Neural cell (in vitro differentiated cells): Measurements from ENCODE around the gene ARHGAP40. TPM values are rescaled to one million over a fixed set of nuclear protein-coding genes. Genes with fewer than 3 reads are reported as not detected.

Experiments
- H2AFZ ChIP-seq: fragments of 200-600, 300-800 bp; sonication (generic), shearing (Covaris generic); 2 replicates; pipeline ENCODE4 v1.6.0; 2014; ENCODE audit warnings: low read depth, mild to moderate bottlenecking, antibody characterized with exemption, low read length, moderate library complexity
- H3F3A ChIP-seq: fragments of 200-600 bp; shearing (Covaris generic); 2 replicates; pipeline ENCODE4 v1.6.1; 2016; ENCODE audit warnings: mild to moderate bottlenecking, moderate library complexity, mixed read lengths, antibody characterized with exemption, low read length; ENCODE audit not compliant: insufficient read depth, poor library complexity, severe bottlenecking
- H3K27ac ChIP-seq: fragments of 200-600, 300-800 bp; sonication (generic), shearing (Covaris generic); 2 replicates; pipeline ENCODE4 v1.5.1; 2014; ENCODE audit warnings: mild to moderate bottlenecking, low read length, moderate library complexity
- H3K27me3 ChIP-seq: fragments of 300-800, 200-600 bp; sonication (generic), shearing (Covaris generic); 2 replicates; pipeline ENCODE4 v1.6.0; 2014; ENCODE audit warnings: mild to moderate bottlenecking, low read depth, low read length, moderate library complexity; ENCODE audit not compliant: insufficient read depth
- H3K36me3 ChIP-seq: fragments of 300-800, 200-600 bp; sonication (generic), shearing (Covaris generic); 2 replicates; pipeline ENCODE4 v1.5.1; 2014; ENCODE audit warnings: mild to moderate bottlenecking, antibody characterized with exemption, low read length, moderate library complexity; ENCODE audit not compliant: insufficient read depth
- H3K4me2 ChIP-seq: fragments of 300-800, 200-600 bp; sonication (generic), shearing (Covaris generic); 2 replicates; pipeline ENCODE4 v1.6.0; 2014; ENCODE audit warnings: mild to moderate bottlenecking, low read length
- H3K4me3 ChIP-seq: fragments of 300-800, 200-600 bp; sonication (generic), shearing (Covaris generic); 2 replicates; pipeline ENCODE4 v1.5.1; 2014; ENCODE audit warnings: mild to moderate bottlenecking, low read length, moderate library complexity
- H3K79me2 ChIP-seq: fragments of 200-600 bp; shearing (Covaris generic); replicated peaks from 2 replicates; pipeline ENCODE4 v1.6.0; 2014; ENCODE audit warnings: mild to moderate bottlenecking, low read length, moderate library complexity; ENCODE audit not compliant: insufficient read depth
- H3K9ac ChIP-seq: fragments of 300-800, 200-600 bp; sonication (generic), shearing (Covaris generic); 2 replicates; pipeline ENCODE4 v1.6.1; 2016; ENCODE audit warnings: mild to moderate bottlenecking, low read length, mixed read lengths
- H3K9me2 ChIP-seq: fragments of 200-600 bp; shearing (Covaris generic); 2 replicates; pipeline ENCODE4 v1.6.1; 2016; ENCODE audit warnings: mild to moderate bottlenecking, low read length, mixed read lengths; ENCODE audit not compliant: insufficient read depth
- H3K9me3 ChIP-seq: fragments of 200-600, 300-800 bp; sonication (generic), shearing (Covaris generic); 2 replicates; pipeline ENCODE4 v1.6.1; 2016; ENCODE audit warnings: mild to moderate bottlenecking, mixed run types, low read length, moderate library complexity, mixed read lengths
- H4K20me1 ChIP-seq: fragments of 200-600 bp; shearing (Covaris generic); 2 replicates; pipeline ENCODE4 v1.6.1; 2016; ENCODE audit warnings: mild to moderate bottlenecking, mixed run types; ENCODE audit not compliant: insufficient read depth
- EP300 ChIP-seq: fragments of 450-650 bp; conservative IDR thresholded peaks from 2 replicates; pipeline ENCODE4 v1.6.1; 2014; ENCODE audit warnings: antibody characterized with exemption, mild to moderate bottlenecking, moderate library complexity; ENCODE audit not compliant: poor library complexity, severe bottlenecking
- EZH2 ChIP-seq: fragments of 200-600, 300-800 bp; shearing (Covaris generic), sonication (generic); IDR thresholded peaks from 2 replicates; pipeline ENCODE4 v1.6.1; 2014; ENCODE audit warnings: antibody characterized with exemption, low read length, borderline replicate concordance, mild to moderate bottlenecking; ENCODE audit not compliant: insufficient read depth, poor library complexity, severe bottlenecking
- MXI1 ChIP-seq: fragments of 450-650 bp; conservative IDR thresholded peaks from 2 replicates; pipeline ENCODE4 v1.6.1; 2014; ENCODE audit warnings: antibody characterized with exemption, mild to moderate bottlenecking; ENCODE audit not compliant: poor library complexity, severe bottlenecking
- POLR2AphosphoS5 ChIP-seq: IDR thresholded peaks from 2 replicates; pipeline ENCODE4 v1.6.1; 2012
- RAD21 ChIP-seq: fragments of 450-650 bp; conservative IDR thresholded peaks from 2 replicates; pipeline ENCODE4 v1.6.1; 2014; ENCODE audit warnings: antibody characterized with exemption, mild to moderate bottlenecking, moderate library complexity
- SMC3 ChIP-seq: fragments of 450-650 bp; conservative IDR thresholded peaks from 2 replicates; pipeline ENCODE4 v1.6.1; 2014; ENCODE audit warnings: antibody characterized with exemption, mild to moderate bottlenecking, moderate library complexity; ENCODE audit not compliant: poor library complexity
- TAF1 ChIP-seq: IDR thresholded peaks from 2 replicates; pipeline ENCODE4 v1.6.1; 2012; ENCODE audit warnings: low read depth
- polyA plus RNA-seq: library from polyadenylated mRNA; depleted of rRNA; stranded (reverse); fragments of >200 nt; gene quantifications from 2 replicates; pipeline ENCODE4 v1.2.3, GENCODE V29; 2014
- TF ChIP-seq, protein P1 (sequence below): fragments of 450-650 bp; IDR thresholded peaks from 2 replicates; pipeline ENCODE4 v1.5.1; 2014; ENCODE audit warnings: antibody characterized with exemption, mild to moderate bottlenecking, moderate library complexity; ENCODE audit not compliant: poor library complexity, severe bottlenecking
- TF ChIP-seq, protein P2 (sequence below): IDR thresholded peaks from 2 replicates; pipeline ENCODE4 v1.6.1; 2012; ENCODE audit warnings: borderline replicate concordance

ARHGAP40 gene
- polyA plus RNA-seq, 1 donor from 2014 or later, result 0.61 TPM

DNA sequence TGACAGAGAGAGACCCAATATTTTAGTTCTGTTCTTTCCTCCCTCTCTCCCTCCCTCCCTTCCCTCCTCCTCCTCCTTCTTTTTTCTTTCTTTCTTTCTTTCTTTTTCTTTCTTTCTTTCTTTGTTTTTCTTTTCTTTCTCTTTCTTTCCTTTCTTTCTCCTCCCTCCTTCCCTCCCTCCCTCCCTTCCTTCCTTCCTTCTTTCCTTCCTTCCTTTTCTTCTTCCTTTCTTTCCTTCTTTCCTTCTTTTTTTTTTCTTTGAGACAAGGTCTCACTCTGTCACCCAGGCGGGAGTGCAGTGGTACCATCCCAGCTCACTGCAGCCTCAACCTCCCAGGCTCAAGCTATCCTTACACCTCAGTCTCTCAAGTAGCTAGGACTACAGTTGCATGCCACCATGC is 28.4 kb downstream of the ARHGAP40 start:
- H3K9me3 ChIP-seq, result no peaks in the 10 kb centered on the region
- TF ChIP-seq POLR2AphosphoS5 (no peak), TAF1 (no peak), EZH2 (no peak), SMC3 (no peak), RAD21 (no peak)
- TF ChIP-seq, protein P1, sequence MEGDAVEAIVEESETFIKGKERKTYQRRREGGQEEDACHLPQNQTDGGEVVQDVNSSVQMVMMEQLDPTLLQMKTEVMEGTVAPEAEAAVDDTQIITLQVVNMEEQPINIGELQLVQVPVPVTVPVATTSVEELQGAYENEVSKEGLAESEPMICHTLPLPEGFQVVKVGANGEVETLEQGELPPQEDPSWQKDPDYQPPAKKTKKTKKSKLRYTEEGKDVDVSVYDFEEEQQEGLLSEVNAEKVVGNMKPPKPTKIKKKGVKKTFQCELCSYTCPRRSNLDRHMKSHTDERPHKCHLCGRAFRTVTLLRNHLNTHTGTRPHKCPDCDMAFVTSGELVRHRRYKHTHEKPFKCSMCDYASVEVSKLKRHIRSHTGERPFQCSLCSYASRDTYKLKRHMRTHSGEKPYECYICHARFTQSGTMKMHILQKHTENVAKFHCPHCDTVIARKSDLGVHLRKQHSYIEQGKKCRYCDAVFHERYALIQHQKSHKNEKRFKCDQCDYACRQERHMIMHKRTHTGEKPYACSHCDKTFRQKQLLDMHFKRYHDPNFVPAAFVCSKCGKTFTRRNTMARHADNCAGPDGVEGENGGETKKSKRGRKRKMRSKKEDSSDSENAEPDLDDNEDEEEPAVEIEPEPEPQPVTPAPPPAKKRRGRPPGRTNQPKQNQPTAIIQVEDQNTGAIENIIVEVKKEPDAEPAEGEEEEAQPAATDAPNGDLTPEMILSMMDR, result no peak
- no peak overlapping the region for H3K4me3 ChIP-seq
- H3K27ac ChIP-seq, result no peak overlapping the region
- no peak overlapping the region for H2AFZ ChIP-seq
- H3K9ac ChIP-seq, result no peak overlapping the region
- H3K27me3 ChIP-seq, result no peaks in the 10 kb centered on the region
- H3K9me2 ChIP-seq, result no peaks in the 10 kb centered on the region
- H3K36me3 ChIP-seq, result no peaks in the 10 kb centered on the region
- no peaks in the 10 kb centered on the region for H4K20me1 ChIP-seq
- no peaks in the 10 kb centered on the region for H3K79me2 ChIP-seq
- H3F3A ChIP-seq, result no peaks in the 10 kb centered on the region
- no peak overlapping the region for H3K4me2 ChIP-seq

DNA sequence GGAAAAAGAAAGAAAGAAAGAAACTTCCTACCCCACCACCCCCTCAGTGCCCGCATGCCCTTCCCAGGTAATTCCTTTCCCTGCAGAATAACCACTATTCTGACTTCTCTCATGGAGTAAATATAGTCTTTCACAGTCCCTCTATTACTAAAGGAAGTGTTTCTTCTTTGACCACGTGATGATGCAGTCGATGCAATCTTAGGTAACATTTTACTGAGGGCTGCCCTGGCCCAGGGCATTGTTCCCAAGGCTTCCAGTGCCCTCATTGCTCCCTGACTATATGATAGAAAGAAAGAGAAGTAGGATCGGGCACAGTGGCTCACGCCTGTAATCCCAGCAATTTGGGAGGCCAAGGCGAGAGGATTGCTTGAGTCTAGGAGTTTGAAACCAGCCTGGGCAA is 29.1 kb downstream of the ARHGAP40 start:
- no peak overlapping the region for H3K4me3 ChIP-seq
- H3K27me3 ChIP-seq, result no peaks in the 10 kb centered on the region
- no peaks in the 10 kb centered on the region for H3F3A ChIP-seq
- no peak for TF ChIP-seq POLR2AphosphoS5
- TF ChIP-seq SMC3, result no peak
- TF ChIP-seq MXI1, result no peak
- TF ChIP-seq, protein P1, result no peak
- TF ChIP-seq RAD21, result no peak
- no peak for TF ChIP-seq EP300
- TF ChIP-seq EZH2, result no peak
- TF ChIP-seq, protein P2, sequence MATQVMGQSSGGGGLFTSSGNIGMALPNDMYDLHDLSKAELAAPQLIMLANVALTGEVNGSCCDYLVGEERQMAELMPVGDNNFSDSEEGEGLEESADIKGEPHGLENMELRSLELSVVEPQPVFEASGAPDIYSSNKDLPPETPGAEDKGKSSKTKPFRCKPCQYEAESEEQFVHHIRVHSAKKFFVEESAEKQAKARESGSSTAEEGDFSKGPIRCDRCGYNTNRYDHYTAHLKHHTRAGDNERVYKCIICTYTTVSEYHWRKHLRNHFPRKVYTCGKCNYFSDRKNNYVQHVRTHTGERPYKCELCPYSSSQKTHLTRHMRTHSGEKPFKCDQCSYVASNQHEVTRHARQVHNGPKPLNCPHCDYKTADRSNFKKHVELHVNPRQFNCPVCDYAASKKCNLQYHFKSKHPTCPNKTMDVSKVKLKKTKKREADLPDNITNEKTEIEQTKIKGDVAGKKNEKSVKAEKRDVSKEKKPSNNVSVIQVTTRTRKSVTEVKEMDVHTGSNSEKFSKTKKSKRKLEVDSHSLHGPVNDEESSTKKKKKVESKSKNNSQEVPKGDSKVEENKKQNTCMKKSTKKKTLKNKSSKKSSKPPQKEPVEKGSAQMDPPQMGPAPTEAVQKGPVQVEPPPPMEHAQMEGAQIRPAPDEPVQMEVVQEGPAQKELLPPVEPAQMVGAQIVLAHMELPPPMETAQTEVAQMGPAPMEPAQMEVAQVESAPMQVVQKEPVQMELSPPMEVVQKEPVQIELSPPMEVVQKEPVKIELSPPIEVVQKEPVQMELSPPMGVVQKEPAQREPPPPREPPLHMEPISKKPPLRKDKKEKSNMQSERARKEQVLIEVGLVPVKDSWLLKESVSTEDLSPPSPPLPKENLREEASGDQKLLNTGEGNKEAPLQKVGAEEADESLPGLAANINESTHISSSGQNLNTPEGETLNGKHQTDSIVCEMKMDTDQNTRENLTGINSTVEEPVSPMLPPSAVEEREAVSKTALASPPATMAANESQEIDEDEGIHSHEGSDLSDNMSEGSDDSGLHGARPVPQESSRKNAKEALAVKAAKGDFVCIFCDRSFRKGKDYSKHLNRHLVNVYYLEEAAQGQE, result no peak
- TF ChIP-seq TAF1, result no peak
- no peak overlapping the region for H3K9ac ChIP-seq
- H2AFZ ChIP-seq, result no peak overlapping the region
- H3K4me2 ChIP-seq, result no peak overlapping the region
- H3K27ac ChIP-seq, result no peak overlapping the region
- no peaks in the 10 kb centered on the region for H3K36me3 ChIP-seq
- H4K20me1 ChIP-seq, result no peaks in the 10 kb centered on the region
- H3K79me2 ChIP-seq, result no peaks in the 10 kb centered on the region
- H3K9me2 ChIP-seq, result no peaks in the 10 kb centered on the region
- no peaks in the 10 kb centered on the region for H3K9me3 ChIP-seq
